Prostate gland (tissue), 2 donors: ENCODE data around the gene BTBD7.

ENCODE experiments used
- POLR2A ChIP-seq: fragments of 450-650 bp; IDR thresholded peaks from one replicate; pipeline ENCODE4 v1.6.1; 2016; ENCODE audit warnings: antibody characterized with exemption, mild to moderate bottlenecking
- TF ChIP-seq, protein P1 (sequence below), 4 experiments: fragments of 200-600 bp in 2 of 4; fragments of 450-650 bp in 2 of 4; sonication (generic) in 2 of 4; IDR thresholded peaks; 1 replicate in 3 of 4; 2 replicates in 1 of 4; pipeline ENCODE4 v1.5.1; 2016 to 2019; ENCODE audit warnings: antibody characterized with exemption in 4 of 4, mild to moderate bottlenecking in 2 of 4, moderate library complexity in 2 of 4

DNA sequence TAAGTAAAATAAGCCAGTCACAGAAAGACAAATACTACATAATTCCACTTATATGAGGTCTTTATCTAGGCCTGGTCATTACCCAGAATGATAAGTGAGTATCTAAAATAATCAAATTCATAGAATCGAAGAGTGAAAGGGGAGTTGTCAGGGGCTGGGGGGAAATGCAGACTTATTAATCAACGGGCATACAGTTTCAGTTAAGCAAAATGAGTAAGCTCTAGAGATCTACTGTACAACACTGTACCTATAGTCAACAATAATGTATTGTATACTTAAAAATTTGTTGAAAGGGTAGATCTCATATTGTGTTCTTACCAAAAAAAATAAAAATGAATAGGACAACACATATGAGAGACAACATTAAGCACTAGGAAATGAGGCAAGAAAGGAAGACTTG lies 13.3 kb downstream of the BTBD7 start:
- TF ChIP-seq POLR2A, result no peak
- TF ChIP-seq, protein P1, sequence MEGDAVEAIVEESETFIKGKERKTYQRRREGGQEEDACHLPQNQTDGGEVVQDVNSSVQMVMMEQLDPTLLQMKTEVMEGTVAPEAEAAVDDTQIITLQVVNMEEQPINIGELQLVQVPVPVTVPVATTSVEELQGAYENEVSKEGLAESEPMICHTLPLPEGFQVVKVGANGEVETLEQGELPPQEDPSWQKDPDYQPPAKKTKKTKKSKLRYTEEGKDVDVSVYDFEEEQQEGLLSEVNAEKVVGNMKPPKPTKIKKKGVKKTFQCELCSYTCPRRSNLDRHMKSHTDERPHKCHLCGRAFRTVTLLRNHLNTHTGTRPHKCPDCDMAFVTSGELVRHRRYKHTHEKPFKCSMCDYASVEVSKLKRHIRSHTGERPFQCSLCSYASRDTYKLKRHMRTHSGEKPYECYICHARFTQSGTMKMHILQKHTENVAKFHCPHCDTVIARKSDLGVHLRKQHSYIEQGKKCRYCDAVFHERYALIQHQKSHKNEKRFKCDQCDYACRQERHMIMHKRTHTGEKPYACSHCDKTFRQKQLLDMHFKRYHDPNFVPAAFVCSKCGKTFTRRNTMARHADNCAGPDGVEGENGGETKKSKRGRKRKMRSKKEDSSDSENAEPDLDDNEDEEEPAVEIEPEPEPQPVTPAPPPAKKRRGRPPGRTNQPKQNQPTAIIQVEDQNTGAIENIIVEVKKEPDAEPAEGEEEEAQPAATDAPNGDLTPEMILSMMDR (IDR thresholded peaks at IDR 0.05), result no peak
